HFFc6 (cell line): ENCODE measurements around the gene CCDC112. TPM values are rescaled to one million over a fixed set of nuclear protein-coding genes. Genes with fewer than 3 reads are reported as not detected.

ENCODE experiments used
- DNase-seq: peaks from one replicate; pipeline ENCODE4 v3.0.0-alpha.2; 2018
- H3K27ac Mint-ChIP-seq: 2 replicates; pipeline ENCODE4 v1.8.0; 2020; ENCODE audit warnings: mild to moderate bottlenecking, mixed read lengths
- H3K27me3 Mint-ChIP-seq: 2 replicates; pipeline ENCODE4 v1.8.0; 2021; ENCODE audit warnings: mild to moderate bottlenecking, moderate library complexity, mixed read lengths; ENCODE audit not compliant: insufficient read depth
- H3K36me3 Mint-ChIP-seq: 2 replicates; pipeline ENCODE4 v1.8.0; 2021; ENCODE audit warnings: low read depth, mixed read lengths
- H3K4me1 Mint-ChIP-seq: 2 replicates; pipeline ENCODE4 v1.8.0; 2020; ENCODE audit warnings: low read depth, mixed read lengths
- H3K4me3 Mint-ChIP-seq: 2 replicates; pipeline ENCODE4 v1.8.0; 2020; ENCODE audit warnings: mild to moderate bottlenecking, moderate library complexity, mixed read lengths
- H3K9me3 Mint-ChIP-seq: 2 replicates; pipeline ENCODE4 v1.8.0; 2020; ENCODE audit warnings: mild to moderate bottlenecking, mixed read lengths
- total RNA-seq, 6 experiments: library from RNA; stranded (reverse); fragmentation: NEBNext Ultra II Directional; extraction: Animal tissue kit (Norgen Biotek cat#: 25700); gene quantifications; 2 replicates in 1 of 6; 3 replicates in 5 of 6; pipeline ENCODE4 v1.2.3, GENCODE V29; 2021
- TF ChIP-seq, protein P1 (sequence below): fragments of 200-600 bp; sonication (generic); IDR thresholded peaks from 2 replicates; pipeline ENCODE4 v1.5.0; 2021; ENCODE audit warnings: antibody characterized with exemption, mild to moderate bottlenecking

CCDC112 gene
- total RNA-seq, 6 experiments from 2014 or later: 3.7 to 6.9 (median 5.7) TPM

DNA sequence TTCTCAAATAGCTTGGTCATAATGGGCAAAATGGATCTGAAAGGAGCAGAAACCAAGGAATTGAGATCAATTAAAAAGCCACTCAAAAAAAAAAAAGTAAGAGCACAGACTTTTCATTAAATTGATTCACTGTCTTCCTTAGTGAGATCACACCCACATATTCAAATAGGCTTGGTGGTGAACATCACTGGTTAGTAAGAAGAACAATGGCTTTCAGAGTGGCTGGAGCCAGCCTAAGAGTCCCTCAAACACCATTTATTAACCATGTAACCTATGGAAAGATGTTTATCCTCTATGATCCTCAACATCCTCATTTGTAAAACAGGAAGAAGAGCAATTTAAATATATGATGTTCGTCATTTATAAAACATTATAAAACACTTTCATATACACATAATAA is 12.4 kb downstream of the CCDC112 start:
- Mint-ChIP-seq H3K27ac (no peak overlapping the region), H3K36me3 (no peaks in the 10 kb centered on the region)
- no peak for DNase-seq

DNA sequence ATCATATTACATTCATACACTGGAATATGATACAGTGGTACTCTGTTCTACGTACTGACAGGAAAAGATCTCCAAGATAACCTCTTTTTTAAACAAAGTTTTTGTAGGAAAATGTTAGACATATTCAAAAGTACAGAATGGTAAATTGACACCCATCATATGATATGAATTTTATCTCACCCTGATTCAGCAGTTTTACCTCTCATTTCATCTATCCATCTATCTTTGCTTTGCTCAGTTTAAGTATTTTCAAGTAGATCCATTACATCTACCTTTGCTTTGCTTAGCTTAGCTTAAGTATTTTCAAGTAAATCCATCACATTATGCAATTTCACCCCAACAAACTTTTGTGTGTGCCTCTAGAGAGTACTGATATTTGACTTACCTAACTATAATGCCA is 14.3 kb downstream of the CCDC112 start:
- Mint-ChIP-seq H3K9me3 (no peaks in the 10 kb centered on the region), H3K27ac (no peak overlapping the region), H3K36me3 (no peaks in the 10 kb centered on the region), H3K27me3 (no peaks in the 10 kb centered on the region), H3K4me1 (peaks cover 22% of the 10 kb centered on the region), H3K4me3 (no peak overlapping the region)
- no peak for DNase-seq
- TF ChIP-seq, protein P1, sequence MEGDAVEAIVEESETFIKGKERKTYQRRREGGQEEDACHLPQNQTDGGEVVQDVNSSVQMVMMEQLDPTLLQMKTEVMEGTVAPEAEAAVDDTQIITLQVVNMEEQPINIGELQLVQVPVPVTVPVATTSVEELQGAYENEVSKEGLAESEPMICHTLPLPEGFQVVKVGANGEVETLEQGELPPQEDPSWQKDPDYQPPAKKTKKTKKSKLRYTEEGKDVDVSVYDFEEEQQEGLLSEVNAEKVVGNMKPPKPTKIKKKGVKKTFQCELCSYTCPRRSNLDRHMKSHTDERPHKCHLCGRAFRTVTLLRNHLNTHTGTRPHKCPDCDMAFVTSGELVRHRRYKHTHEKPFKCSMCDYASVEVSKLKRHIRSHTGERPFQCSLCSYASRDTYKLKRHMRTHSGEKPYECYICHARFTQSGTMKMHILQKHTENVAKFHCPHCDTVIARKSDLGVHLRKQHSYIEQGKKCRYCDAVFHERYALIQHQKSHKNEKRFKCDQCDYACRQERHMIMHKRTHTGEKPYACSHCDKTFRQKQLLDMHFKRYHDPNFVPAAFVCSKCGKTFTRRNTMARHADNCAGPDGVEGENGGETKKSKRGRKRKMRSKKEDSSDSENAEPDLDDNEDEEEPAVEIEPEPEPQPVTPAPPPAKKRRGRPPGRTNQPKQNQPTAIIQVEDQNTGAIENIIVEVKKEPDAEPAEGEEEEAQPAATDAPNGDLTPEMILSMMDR: no peak

More for the DNA sequence above, 12.4 kb downstream of the CCDC112 start:
- Mint-ChIP-seq H3K27me3 (no peaks in the 10 kb centered on the region), H3K4me3 (no peak overlapping the region), H3K4me1 (peaks cover 25% of the 10 kb centered on the region), H3K9me3 (no peaks in the 10 kb centered on the region)
- TF ChIP-seq, protein P1: no peak

DNA sequence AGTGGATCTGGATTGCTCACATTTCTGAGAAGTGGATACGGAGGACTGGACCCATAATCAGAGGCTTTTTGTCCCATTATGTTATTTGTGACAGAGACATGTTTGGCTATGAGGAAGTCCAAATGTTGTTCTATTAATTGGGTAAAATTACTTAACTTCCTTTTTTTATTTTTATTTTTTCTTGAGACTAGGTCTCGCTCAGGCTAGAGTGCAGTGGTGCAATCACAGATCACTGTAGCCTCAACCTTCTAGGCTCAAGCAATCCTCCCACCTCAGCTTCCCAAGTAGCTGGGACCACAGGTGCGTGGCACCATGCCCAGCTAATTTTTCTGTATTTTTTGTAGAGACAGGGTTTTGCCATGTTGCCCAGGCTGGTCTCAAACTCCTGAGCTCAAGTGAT is 21.9 kb downstream of the CCDC112 start:
- DNase-seq: no peak
- no peak overlapping the region for H3K4me3 Mint-ChIP-seq
- TF ChIP-seq, protein P1: no peak
- peaks cover 5% of the 10 kb centered on the region; the same call in 1 of the 2 replicates for H3K36me3 Mint-ChIP-seq
- no peak overlapping the region for H3K27ac Mint-ChIP-seq
- H3K4me1 Mint-ChIP-seq: no peaks in the 10 kb centered on the region
- no peaks in the 10 kb centered on the region for H3K9me3 Mint-ChIP-seq
- no peaks in the 10 kb centered on the region for H3K27me3 Mint-ChIP-seq

DNA sequence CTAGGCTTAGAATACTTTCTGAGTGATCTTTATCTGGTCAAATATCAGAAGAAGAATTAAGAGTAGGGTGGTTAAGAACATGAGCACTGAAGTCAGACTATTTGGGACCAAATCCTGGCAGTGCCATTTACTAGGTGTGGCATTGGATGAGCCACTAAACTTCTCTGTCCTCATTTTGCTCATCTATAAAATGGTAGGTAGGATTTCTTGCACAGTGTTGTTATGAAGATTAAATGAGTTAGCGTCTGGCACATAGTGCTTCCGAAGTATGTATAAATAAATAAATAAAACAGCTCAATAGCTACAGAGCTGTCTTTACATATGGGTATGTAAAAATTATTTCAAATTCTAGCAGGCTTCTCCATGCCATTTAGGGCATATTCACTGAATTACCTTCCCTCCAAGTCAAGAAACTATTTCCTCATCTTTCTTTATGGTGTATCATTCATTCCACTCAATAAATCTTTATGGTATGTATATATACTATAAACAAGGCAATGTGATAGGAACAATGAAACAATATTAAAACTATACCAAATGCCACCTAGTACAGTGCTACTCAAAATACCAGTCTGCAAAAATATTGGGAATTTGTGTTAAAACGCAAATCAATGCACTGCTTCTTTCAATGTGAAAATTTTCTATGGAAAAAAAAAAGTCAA is 24.0 kb downstream of the CCDC112 start:
- Mint-ChIP-seq H3K4me3 (no peak overlapping the region), H3K4me1 (peaks cover 7% of the 10 kb centered on the region), H3K36me3 (peaks cover 5% of the 10 kb centered on the region; the same call in 1 of the 2 replicates), H3K9me3 (no peaks in the 10 kb centered on the region), H3K27me3 (no peaks in the 10 kb centered on the region), H3K27ac (no peak overlapping the region)
- TF ChIP-seq, protein P1: no peak
- DNase-seq: no peak

DNA sequence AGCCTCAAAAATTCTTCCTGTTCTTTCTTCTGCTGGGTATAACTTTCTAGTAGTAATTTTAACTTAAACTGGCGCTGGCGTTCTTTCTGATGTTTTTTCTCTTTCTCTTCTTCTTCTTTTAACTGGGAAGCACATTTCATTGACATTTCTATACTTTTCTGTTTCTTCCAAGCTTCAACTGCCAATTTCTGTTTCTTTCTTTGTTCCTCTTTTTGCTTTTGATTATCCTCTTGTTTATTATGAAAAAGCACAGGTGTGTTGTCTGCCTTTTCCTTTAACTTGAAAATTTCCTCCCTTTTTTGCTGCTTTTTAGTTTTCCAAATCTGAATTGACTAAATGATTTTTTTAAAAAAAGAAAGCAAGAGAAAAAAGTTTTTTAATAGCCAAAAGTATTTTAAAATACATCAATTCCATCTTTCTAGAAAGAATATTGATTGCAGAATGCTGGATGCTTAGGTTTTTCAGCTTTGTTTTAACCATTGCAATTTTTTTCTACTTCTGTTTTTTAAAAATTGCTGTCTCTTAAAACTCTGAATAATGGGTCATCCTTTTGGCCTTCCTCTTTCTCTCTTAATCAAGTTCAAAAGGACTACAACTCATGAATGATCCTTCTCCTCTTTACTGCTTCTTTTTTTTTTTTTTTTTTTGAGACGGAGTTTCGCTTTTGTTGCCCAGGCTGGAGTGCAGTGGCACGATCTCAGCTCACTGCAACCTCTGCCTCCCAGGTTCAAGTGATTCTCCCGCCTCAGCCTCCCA is 25.0 kb downstream of the CCDC112 start:
- Mint-ChIP-seq H3K4me3 (no peak overlapping the region), H3K27ac (no peak overlapping the region), H3K9me3 (no peaks in the 10 kb centered on the region), H3K4me1 (peaks cover 14% of the 10 kb centered on the region), H3K27me3 (no peaks in the 10 kb centered on the region), H3K36me3 (peaks cover 5% of the 10 kb centered on the region; the same call in 1 of the 2 replicates)
- TF ChIP-seq, protein P1: no peak
- DNase-seq: no peak
